Suppressor macrophage treated with lipopolysaccharide for 1 hour (primary cell): ENCODE measurements around the gene CFI.
"Not testable (repeated sequence)": the region's sequence is repeated elsewhere in the genome, so short reads cannot be mapped to it uniquely, and the experiment has no call there.

Experiments
- DNase-seq, 3 donors: peaks; one replicate each; pipeline ENCODE4 v3.0.0-alpha.2; 2020 to 2022

The CFI gene

GRCh38 chr4:109795059-109795458 is 6.7 kb downstream of the CFI start:
- DNase-seq = no peak

- no peak for DNase-seq
Observed at GRCh38 chr4:109787807-109788206, 14.0 kb downstream of the CFI start.

GRCh38 chr4:109786846-109787245 is 15.0 kb downstream of the CFI start:
- DNase-seq = no peak

- DNase-seq = not testable (repeated sequence)
Observed at GRCh38 chr4:109782092-109782491, 19.7 kb downstream of the CFI start.

GRCh38 chr4:109764789-109765402 is 36.9 kb downstream of the CFI start:
- no peak for DNase-seq

GRCh38 chr4:109764376-109764775 is 37.4 kb downstream of the CFI start:
- DNase-seq = no peak

GRCh38 chr4:109760682-109761081 is 41.1 kb downstream of the CFI start:
- DNase-seq = no peak

- DNase-seq = peak in 1 of 3 donors; percentile 4
Observed at GRCh38 chr4:109755656-109756055, 46.1 kb downstream of the CFI start.

GRCh38 chr4:109754093-109754857 is 47.5 kb downstream of the CFI start:
- DNase-seq = no peak

- no peak for DNase-seq
Observed at GRCh38 chr4:109752525-109752924, 49.3 kb downstream of the CFI start.

GRCh38 chr4:109751852-109752251 is 49.9 kb downstream of the CFI start:
- DNase-seq = no peak

GRCh38 chr4:109750652-109751244 is 51.1 kb downstream of the CFI start:
- no peak for DNase-seq

- no peak for DNase-seq
Observed at GRCh38 chr4:109749388-109750082, 52.3 kb downstream of the CFI start.

- no peak for DNase-seq
Observed at GRCh38 chr4:109748114-109748513, 53.7 kb downstream of the CFI start.

GRCh38 chr4:109746728-109747127 is 55.1 kb downstream of the CFI start:
- no peak for DNase-seq

GRCh38 chr4:109745830-109746229 is 56.0 kb downstream of the CFI start:
- no peak for DNase-seq

GRCh38 chr4:109739547-109739946 is 62.3 kb downstream of the CFI start:
- DNase-seq = no peak

GRCh38 chr4:109738104-109738872 is 63.5 kb downstream of the CFI start:
- no peak for DNase-seq

GRCh38 chr4:109735566-109736365 is 66.0 kb downstream of the CFI start:
- no peak for DNase-seq

- no peak for DNase-seq
Observed at GRCh38 chr4:109733728-109734127, 68.1 kb downstream of the CFI start.

- no peak for DNase-seq
Observed at GRCh38 chr4:109730619-109731545, 70.9 kb downstream of the CFI start.
